ENCODE measurements around the gene SPAG4.

The SPAG4 gene

GRCh38 chr20:35625584-35626385 is 10.2 kb downstream of the SPAG4 start:
- no peak for DNase-seq

DNA sequence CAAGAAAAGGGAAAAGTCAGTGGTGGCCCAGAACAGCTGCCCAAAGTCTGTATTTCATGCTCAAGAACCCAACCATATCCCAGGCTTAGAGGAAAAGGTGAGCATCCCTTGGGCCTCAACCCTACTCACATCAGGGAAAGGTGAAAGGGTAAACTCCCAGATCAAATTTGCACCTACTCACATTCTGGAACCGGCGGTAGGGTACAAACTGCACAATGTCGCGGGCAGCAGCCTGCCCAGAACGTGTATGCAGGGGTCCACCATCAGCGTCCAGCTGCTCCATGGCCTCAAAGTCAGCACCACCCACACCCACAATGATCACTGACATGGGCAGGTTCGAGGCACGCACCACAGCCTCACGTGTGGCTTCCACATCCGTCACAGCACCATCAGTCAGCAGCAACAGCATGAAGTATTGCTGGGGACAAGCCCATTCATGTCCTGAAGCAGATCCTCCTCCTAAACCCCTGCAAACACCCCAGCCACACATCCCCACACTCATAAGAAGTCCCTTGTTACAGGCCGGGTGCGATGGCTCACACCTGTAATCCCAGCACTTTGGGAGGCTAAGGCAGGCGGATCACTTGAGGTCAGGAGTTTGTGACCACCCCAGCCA is 10.9 kb downstream of the SPAG4 start:
- DNase-seq = no peak

DNA sequence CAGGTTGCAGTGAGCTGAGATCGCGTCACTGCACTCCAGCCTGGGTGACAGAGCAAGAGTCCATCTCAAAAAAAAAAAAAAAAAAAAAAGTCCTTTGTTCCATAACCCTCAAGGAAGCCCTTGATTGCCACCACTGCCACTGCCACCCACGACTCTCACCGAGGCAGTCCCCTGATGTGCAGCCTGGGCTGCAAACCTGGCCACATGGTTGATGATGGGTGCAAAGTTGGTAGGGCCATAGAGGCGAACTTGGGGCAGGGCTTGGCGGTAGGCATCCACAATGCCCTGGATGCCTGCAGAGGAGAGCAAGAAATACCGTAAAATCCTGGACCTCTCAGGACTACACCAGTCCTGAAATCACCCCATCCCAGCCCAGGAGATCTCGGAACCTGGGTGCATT is 11.5 kb downstream of the SPAG4 start:
- DNase-seq = no peak

- no peak for DNase-seq
Measured at GRCh38 chr20:35629427-35630145, 14.0 kb downstream of the SPAG4 start.

DNA sequence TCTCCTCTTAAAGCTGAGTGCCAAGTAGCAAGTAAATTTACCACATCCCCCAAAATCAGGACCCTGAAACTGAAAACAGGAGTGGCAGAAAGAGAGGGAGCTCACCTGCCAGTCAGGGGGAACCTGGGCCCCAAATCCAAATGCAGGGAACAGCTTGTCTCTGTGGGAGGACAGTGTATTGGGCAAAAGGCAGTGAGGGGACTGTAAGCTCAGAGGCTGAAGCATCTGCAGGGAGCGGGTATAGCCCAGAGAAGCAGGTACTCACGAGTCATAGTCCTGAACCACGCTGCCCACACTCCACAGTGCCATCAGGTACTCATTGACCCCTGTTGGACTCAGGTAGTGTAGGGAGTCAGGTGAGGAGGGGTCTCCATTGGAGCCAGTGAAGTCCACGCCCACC is 15.0 kb downstream of the SPAG4 start:
- no peak for DNase-seq

DNA sequence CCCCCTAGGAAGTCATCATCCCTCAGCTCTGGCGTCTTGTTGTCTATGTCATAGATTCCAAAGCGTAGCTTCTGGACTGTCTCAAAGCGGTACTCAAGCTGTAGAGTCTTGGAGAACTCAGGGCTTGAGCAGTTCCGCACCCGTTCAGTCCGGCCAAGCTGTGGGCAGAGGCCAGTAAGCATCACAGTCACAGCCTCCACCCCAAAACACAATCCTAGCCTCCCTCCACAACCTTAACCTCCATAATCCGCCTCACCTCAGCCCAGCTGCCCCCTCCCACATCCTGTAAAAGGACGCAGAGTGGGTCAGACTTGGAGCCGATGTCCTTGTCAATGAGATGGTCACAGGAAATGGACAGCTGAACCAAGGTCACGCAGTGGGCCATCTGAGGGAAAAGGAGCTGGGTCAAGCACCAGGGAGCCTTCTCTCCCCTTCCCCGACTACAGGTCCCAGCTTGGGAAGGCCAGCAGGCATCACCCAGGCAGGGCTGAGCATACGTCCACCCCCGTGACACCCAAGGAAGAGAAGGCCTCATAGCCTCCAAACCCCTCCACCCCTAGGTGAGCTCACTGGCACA is 17.0 kb downstream of the SPAG4 start:
- no peak for DNase-seq

- DNase-seq = no peak
Measured at GRCh38 chr20:35635652-35636051, 20.0 kb downstream of the SPAG4 start.

GRCh38 chr20:35636095-35636494 is 20.5 kb downstream of the SPAG4 start:
- DNase-seq = no peak

DNA sequence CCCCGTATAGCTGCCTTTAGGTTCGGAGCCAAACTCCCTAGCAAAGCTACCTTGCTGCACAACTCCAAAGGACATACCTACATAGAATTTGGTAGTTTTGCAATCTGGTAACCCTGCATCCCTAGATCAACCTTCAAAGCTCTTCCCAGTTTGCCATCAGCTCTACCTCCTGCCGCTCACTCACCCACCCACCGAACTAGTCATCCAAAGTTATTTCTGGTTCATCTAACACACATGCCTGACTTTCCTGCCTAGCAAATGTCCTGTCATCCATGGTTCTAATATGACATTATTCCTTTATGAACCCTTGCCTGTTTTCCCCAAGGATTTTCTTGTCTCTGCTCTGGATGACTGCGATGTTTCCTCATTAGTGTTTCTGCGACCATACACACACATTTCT is 21.6 kb downstream of the SPAG4 start:
- no peak for DNase-seq

- no peak for DNase-seq
Measured at GRCh38 chr20:35638751-35639150, 23.1 kb downstream of the SPAG4 start.

DNA sequence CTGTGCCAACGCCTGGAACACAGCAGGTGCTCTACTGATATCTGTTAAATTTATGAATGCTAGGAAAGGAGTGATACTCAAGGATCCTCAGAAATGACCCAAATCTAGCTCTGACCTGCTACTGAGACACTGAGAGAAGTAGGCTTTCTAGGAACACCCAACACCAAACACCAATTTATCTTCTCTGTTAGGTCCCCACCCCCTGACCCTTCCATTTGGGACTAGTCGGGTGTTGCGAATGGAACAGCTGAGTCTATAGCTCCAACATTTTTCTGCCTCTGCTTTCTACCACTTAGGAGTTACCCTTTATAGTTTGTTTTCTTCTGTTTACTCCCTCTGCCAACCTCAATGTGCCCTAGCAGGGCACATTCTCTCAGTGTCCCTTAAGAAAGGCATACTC is 25.1 kb downstream of the SPAG4 start:
- no peak for DNase-seq

DNA sequence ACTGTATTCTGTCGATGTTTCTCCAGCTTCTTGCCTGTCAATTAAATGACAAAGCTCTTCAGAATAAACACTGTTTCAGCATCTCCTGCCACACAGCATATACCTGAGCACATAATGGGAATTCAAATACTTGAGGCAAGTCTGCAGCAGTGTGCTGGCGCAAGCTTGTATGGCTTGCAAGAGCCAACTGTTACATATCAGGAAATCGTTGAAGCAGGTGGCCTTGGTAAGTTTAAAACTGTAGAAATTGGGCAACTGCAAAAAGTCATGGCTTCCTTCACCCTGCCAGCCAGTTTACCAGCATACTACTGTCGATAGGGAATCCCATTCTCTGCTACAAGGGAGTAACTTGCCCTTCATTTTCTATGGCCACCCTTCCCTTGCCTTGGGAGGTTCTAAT is 26.1 kb downstream of the SPAG4 start:
- DNase-seq = no peak

- DNase-seq = no peak
Measured at GRCh38 chr20:35643045-35643444, 27.4 kb downstream of the SPAG4 start.

GRCh38 chr20:35644806-35645205 is 29.2 kb downstream of the SPAG4 start:
- no peak for DNase-seq

DNA sequence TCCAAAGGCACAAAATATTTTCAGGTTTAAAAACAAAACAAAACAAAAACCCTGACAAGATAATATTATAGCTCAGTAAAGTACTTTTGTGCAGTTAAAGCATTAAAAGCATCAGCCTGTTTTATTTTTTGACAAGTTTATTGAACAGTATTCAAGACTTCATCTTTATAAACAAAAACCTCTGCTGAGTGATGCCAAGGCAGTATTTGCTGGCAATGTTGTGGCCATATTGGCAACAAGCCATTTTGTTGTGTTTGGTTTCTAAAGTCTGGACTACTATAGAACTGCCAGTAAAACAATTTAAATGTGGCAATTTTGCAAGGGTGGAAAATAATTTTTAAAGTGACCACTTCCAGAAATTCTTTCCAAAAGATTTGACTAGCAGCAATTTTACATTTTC is 33.2 kb downstream of the SPAG4 start:
- DNase-seq = no peak

DNA sequence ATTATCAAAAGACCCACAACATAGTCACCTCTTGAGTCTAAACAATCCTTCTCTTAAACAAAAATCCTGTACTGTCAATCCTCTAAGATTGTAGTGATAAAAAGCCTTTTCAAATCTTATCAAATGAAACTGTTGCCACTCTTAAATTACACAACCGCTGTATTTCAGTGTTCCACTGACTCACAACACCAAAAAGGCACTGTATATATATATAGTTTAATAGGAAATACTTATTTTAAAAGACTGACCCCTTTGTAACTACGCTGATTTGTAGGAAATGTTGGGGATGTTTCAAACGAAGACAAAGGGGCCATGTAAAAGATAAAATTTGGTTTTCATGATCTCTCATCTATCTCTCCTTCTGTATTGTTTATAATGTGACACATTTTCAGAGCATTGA is 35.0 kb downstream of the SPAG4 start:
- DNase-seq = no peak

DNA sequence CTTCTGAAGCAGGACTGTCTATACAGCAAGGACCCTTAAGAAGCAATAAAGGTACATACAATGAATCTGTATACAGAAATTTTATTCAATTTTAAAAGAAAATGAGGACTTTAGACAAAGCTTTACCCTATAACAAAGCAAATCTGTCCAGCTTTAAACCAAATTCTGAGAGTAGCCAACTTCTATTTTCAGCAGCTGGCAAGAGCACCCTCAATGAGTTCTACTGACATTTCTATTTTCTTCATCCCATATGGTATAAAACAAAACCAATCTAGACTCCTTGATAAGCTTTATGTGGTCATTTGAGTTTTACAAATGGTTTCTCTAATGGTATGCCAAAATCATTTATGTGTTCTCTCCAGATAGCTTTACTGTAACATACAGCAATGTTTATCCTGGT is 36.3 kb downstream of the SPAG4 start:
- DNase-seq = no peak

DNA sequence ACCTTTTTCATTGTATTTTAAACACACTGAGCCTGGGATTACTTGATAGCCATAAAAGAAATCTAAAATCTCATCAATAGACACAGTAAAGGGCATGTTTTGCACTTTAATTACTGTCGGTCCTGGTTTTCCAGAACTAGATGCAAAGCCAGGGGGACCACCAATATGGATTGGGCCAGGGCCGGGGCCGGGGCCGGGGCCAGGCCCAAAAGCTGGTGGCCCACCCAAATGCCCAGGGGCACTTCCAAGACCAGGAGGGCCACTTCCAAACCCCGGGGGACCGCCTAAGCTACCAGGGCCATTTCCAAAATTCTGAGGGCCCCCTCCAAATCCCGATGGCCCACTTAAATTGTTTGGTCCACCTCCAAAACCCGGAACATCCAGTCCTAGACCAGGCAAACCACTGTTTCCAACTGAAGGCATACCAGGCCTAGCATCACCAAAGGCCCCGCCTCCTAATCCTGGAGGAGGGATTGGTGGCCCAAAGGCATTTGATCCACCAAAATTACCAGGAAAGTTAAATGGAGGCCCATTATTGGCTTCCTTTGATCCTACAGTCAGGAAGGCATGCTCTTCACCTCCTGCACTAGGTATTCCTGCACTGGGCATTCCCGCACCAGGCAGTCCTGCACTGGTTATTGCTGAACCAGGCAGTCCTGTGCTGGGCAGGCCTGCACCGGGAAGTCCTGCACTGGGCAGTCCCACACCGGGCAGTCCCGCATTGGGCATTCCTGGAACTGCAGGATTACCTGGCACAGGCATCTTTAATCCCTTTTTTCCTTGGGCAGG is 37.2 kb downstream of the SPAG4 start:
- no peak for DNase-seq

GRCh38 chr20:35653430-35653734 is 37.8 kb downstream of the SPAG4 start:
- no peak for DNase-seq

GRCh38 chr20:35653893-35654292 is 38.3 kb downstream of the SPAG4 start:
- DNase-seq = no peak

DNA sequence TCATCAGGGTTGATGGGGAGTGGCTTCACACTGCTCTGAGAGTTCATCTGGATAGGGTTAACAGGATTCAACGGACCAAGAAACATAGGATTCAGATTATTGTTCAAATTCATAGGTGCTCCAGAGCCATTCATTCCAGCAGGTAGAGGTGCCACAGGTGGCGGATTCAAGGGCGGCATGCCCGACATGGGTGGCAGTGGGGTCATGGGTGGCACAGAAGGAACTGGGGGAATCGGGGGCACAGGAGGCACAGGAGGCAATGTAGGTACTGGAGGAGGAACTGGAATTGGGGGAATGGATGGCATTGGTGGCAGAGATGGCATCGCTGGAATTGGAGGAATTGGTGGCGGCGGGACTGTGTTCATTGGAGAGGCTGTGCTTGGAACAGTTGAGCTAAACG is 38.8 kb downstream of the SPAG4 start:
- no peak for DNase-seq

DNA sequence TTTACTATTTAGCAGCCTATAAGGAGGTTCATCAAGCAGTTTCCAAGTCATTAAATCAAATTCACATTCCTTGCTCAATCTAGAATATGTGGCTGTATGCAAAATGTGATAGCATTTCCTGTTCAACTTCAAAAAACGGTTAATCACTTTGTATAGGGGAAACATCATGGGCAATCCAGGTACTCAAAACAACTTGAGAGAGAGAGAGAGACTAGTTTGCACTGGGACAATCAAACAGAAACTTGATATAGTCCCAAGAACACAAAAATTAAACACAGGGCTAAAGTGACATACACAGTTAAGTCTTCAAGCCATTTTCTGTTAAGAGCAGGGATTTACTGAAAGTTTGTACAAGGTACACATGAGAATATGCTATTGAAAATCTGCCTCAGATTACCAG is 41.6 kb downstream of the SPAG4 start:
- DNase-seq = no peak
